PFSK-1 (cell line): Measurements from ENCODE around the gene DDI2.

Source experiments
- SIN3A ChIP-seq: IDR thresholded peaks from 2 replicates; pipeline ENCODE4 v1.6.1; 2012; ENCODE audit warnings: mild to moderate bottlenecking, low read length, moderate library complexity, borderline replicate concordance; ENCODE audit not compliant: insufficient read depth
- TF ChIP-seq, protein P1 (sequence below), 2 experiments: IDR thresholded peaks; 2 replicates each; pipeline versions ENCODE4 v1.6.1 to v1.8.0; 2011 to 2012; ENCODE audit warnings: low read depth in 2 of 2, low read length in 2 of 2, control low read depth in 1 of 2, inconsistent platforms in 1 of 2, mild to moderate bottlenecking in 1 of 2, moderate library complexity in 1 of 2; ENCODE audit not compliant: insufficient read depth in 1 of 2

DNA sequence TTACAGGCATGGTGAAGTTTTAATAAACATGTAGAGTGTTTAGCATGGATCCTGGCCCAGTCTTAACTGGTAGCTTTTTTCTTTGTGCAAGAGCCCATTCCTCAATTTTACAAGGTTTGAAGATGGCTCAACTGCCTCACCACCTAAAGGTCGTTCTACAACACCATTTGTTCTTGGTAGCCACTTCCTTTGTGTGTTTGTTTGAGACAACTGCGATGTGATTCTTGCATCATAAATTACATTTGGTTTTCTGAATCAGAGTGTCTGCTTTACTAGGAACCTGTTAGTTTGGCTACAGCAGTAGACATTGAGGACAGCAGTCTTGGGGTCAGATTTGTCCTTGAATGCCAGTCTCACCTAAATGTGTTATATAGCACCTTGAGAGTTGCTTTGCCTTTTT, 70.2 kb downstream of the DDI2 start:
- TF ChIP-seq, protein P1, sequence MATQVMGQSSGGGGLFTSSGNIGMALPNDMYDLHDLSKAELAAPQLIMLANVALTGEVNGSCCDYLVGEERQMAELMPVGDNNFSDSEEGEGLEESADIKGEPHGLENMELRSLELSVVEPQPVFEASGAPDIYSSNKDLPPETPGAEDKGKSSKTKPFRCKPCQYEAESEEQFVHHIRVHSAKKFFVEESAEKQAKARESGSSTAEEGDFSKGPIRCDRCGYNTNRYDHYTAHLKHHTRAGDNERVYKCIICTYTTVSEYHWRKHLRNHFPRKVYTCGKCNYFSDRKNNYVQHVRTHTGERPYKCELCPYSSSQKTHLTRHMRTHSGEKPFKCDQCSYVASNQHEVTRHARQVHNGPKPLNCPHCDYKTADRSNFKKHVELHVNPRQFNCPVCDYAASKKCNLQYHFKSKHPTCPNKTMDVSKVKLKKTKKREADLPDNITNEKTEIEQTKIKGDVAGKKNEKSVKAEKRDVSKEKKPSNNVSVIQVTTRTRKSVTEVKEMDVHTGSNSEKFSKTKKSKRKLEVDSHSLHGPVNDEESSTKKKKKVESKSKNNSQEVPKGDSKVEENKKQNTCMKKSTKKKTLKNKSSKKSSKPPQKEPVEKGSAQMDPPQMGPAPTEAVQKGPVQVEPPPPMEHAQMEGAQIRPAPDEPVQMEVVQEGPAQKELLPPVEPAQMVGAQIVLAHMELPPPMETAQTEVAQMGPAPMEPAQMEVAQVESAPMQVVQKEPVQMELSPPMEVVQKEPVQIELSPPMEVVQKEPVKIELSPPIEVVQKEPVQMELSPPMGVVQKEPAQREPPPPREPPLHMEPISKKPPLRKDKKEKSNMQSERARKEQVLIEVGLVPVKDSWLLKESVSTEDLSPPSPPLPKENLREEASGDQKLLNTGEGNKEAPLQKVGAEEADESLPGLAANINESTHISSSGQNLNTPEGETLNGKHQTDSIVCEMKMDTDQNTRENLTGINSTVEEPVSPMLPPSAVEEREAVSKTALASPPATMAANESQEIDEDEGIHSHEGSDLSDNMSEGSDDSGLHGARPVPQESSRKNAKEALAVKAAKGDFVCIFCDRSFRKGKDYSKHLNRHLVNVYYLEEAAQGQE (IDR thresholded peaks at IDR 0.05; ENCODE audit: insufficient read depth in 1 of 2, low read depth in 2 of 2, low read length in 2 of 2): no peak
- no peak for TF ChIP-seq SIN3A
